OCI-LY7 (cell line): ENCODE measurements around the gene CPS1.

Source experiments
- CTCF ChIP-seq: fragments of 200-600 bp; sonication (generic); conservative IDR thresholded peaks from 2 replicates; pipeline ENCODE4 v1.5.1; 2014; ENCODE audit warnings: mild to moderate bottlenecking, antibody characterized with exemption, low read length, moderate library complexity, mixed read lengths
- EZH2phosphoT487 ChIP-seq: fragments of 200-600 bp; sonication (generic); IDR thresholded peaks from 2 replicates; pipeline ENCODE4 v1.6.1; 2018; ENCODE audit warnings: low read depth, borderline replicate concordance, mild to moderate bottlenecking, mixed run types, antibody characterized with exemption, low read length, moderate library complexity, mixed read lengths

- TF ChIP-seq CTCF (no peak), EZH2phosphoT487 (no peak)
Measured at GRCh38 chr2:210676067-210676466, 119.7 kb downstream of the CPS1 start.
